GM21723 (cell line): Measurements from ENCODE around the gene GCHFR.

Experiments used
- ATAC-seq: cut with Tn5 transposase; IDR thresholded peaks from one replicate; pipeline ENCODE4 v1.9.1; 2021; ENCODE audit warnings: mild to moderate bottlenecking, moderate library complexity; ENCODE audit not compliant: unreplicated experiment

GCHFR gene

GRCh38 chr15:40763801-40764628 lies at the start of gene GCHFR:
Gene GCHFR, plus strand, starts transcription at chr15:40764068. Its CDS starts 113 bp downstream, at chr15:40764181.
- ATAC-seq, result peak; percentile 56

GRCh38 chr15:40714144-40714543 lies 49.7 kb upstream of the GCHFR start:
- no peak for ATAC-seq

GRCh38 chr15:40716165-40716564 lies 47.7 kb upstream of the GCHFR start:
- no peak for ATAC-seq

- no peak for ATAC-seq
Observed at GRCh38 chr15:40721701-40722100, 42.2 kb upstream of the GCHFR start.

- ATAC-seq, result no peak
Observed at GRCh38 chr15:40722354-40722753, 41.5 kb upstream of the GCHFR start.

- no peak for ATAC-seq
Observed at GRCh38 chr15:40722934-40723333, 40.9 kb upstream of the GCHFR start.

GRCh38 chr15:40723919-40724318 lies 39.9 kb upstream of the GCHFR start:
- ATAC-seq, result no peak

- no peak for ATAC-seq
Observed at GRCh38 chr15:40731034-40731433, 32.8 kb upstream of the GCHFR start.

- ATAC-seq, result no peak
Observed at GRCh38 chr15:40736575-40736974, 27.3 kb upstream of the GCHFR start.

GRCh38 chr15:40737048-40737447 lies 26.8 kb upstream of the GCHFR start:
- ATAC-seq, result no peak

- no peak for ATAC-seq
Observed at GRCh38 chr15:40739047-40739446, 24.8 kb upstream of the GCHFR start.

GRCh38 chr15:40739854-40740253 lies 24.0 kb upstream of the GCHFR start:
- no peak for ATAC-seq

GRCh38 chr15:40743485-40743901 lies 20.4 kb upstream of the GCHFR start:
- ATAC-seq, result no peak

- ATAC-seq, result no peak
Observed at GRCh38 chr15:40743921-40744814, 19.7 kb upstream of the GCHFR start.

- ATAC-seq, result no peak
Observed at GRCh38 chr15:40744815-40745152, 19.1 kb upstream of the GCHFR start.

- no peak for ATAC-seq
Observed at GRCh38 chr15:40746916-40747418, 16.9 kb upstream of the GCHFR start.

- no peak for ATAC-seq
Observed at GRCh38 chr15:40747685-40748631, 15.9 kb upstream of the GCHFR start.

GRCh38 chr15:40749151-40749630 lies 14.7 kb upstream of the GCHFR start:
- no peak for ATAC-seq

- ATAC-seq, result no peak
Observed at GRCh38 chr15:40750885-40751284, 13.0 kb upstream of the GCHFR start.

- ATAC-seq, result no peak
Observed at GRCh38 chr15:40751745-40752144, 12.1 kb upstream of the GCHFR start.

- ATAC-seq, result peak; percentile 4
Observed at GRCh38 chr15:40754574-40754882, 9.3 kb upstream of the GCHFR start.
